ENCODE results near the gene DNAH1. TPM values are rescaled to one million over a fixed set of nuclear protein-coding genes. Genes with fewer than 3 reads are reported as not detected.

DNAH1 gene
- total and polyA plus RNA-seq, 2 of the 13 experiments (the other 11 are each of a cell fraction or from before 2014, with no cell fraction given): 0.64 to 3.5 TPM

GRCh38 chr3:52341123-52341522, 25.0 kb downstream of the DNAH1 start:
- ChIA-PET CTCF (ENCODE audit: low intra/inter-chr PET ratio, low total read pairs) (interaction anchor here (3.2 kb wide), 1 partner anchor 120 kb away, joined by 15 read pairs; no protein-coding TSS in a partner anchor), POLR2A (no interaction called here)
- intact Hi-C loops (cut with micrococcal nuclease; ENCODE audit: unreplicated experiment) (no loop called here), in situ Hi-C loops (cut with HindIII; ENCODE audit: extremely low pct_ligation_motif_present, low pct_unique_long_range_greater_than_20kb) (no loop called here)
- H3K9ac ChIP-seq (ENCODE audit: insufficient read depth, low read depth, low read length): no peak overlapping the region
- H3K4me2 ChIP-seq (ENCODE audit: low read depth, low read length): no peak overlapping the region
- 77% methylated on average over 5 of the region's 5 CpGs for WGBS (ENCODE audit: low lambda C conversion rate)
- no peaks in the 10 kb centered on the region for H3K9me3 ChIP-seq (ENCODE audit: low read length)
- H3K4me3 ChIP-seq (replicated peaks in 1 of 3; ENCODE audit: insufficient read depth in 1 of 3, low read depth in 2 of 3, low read length in 3 of 3): no peak overlapping the region
- no peak for ATAC-seq
- no peaks in the 10 kb centered on the region for H4K20me1 ChIP-seq (ENCODE audit: insufficient read depth, low read length)
- no peak for DNase-seq (ENCODE audit: low spot score)
- no peak for FAIRE-seq
- peaks cover 7% of the 10 kb centered on the region for H3K4me1 ChIP-seq (ENCODE audit: insufficient read depth, low read length)
- H3K27me3 ChIP-seq (ENCODE audit: control insufficient read depth in 1 of 2, insufficient read depth in 2 of 2, low read length in 2 of 2): no peaks in the 10 kb centered on the region
- no peaks in the 10 kb centered on the region; a peak in 1 of 5 replicates for H3K36me3 ChIP-seq (replicated peaks in 1 of 2; ENCODE audit: control insufficient read depth in 1 of 2, insufficient read depth in 2 of 2, low read length in 2 of 2)
- no TSS peak for BruUV-seq (replicated peaks)
- no peak overlapping the region for H2AFZ ChIP-seq (ENCODE audit: low read length)
- no peak overlapping the region for H3K27ac ChIP-seq (ENCODE audit: extremely low read length, insufficient read depth, low read length)
- TF ChIP-seq ZNF543 (CRISPR knock-in tag; IDR thresholded peaks at IDR 0.05) (no peak), ZNF331 (CRISPR knock-in tag; IDR thresholded peaks at IDR 0.05) (no peak), ZNF282 (IDR thresholded peaks at IDR 0.05; ENCODE audit: partially characterized antibody) (no peak), BCLAF1 (IDR thresholded peaks at IDR 0.05) (no peak), PCBP1 (IDR thresholded peaks at IDR 0.05; ENCODE audit: borderline replicate concordance, low read depth, low read length) (no peak), YEATS4 (CRISPR knock-in tag; IDR thresholded peaks at IDR 0.05; ENCODE audit: borderline replicate concordance) (no peak), HNRNPLL (IDR thresholded peaks at IDR 0.05; ENCODE audit: low read depth, low read length, poor library complexity, severe bottlenecking) (no peak), ZNF597 (CRISPR knock-in tag; IDR thresholded peaks at IDR 0.05) (no peak), ZNF564 (CRISPR knock-in tag; IDR thresholded peaks at IDR 0.05) (no peak), ZNF772 (CRISPR knock-in tag; IDR thresholded peaks at IDR 0.05) (no peak), CEBPZ (IDR thresholded peaks at IDR 0.05; ENCODE audit: low read length) (no peak), FLYWCH1 (CRISPR knock-in tag; IDR thresholded peaks at IDR 0.05) (no peak), ZBTB33 (CRISPR knock-in tag; IDR thresholded peaks at IDR 0.05) (no peak), MYPOP (CRISPR knock-in tag; IDR thresholded peaks at IDR 0.05) (no peak), ZNF720 (CRISPR knock-in tag; IDR thresholded peaks at IDR 0.05) (no peak), JUN (CRISPR knock-in tag; IDR thresholded peaks at IDR 0.05) (no peak)
- H3K79me2 ChIP-seq (ENCODE audit: insufficient read depth, low read length): no peaks in the 10 kb centered on the region
